ENCODE results near the gene GNA14.

Gene GNA14

DNA sequence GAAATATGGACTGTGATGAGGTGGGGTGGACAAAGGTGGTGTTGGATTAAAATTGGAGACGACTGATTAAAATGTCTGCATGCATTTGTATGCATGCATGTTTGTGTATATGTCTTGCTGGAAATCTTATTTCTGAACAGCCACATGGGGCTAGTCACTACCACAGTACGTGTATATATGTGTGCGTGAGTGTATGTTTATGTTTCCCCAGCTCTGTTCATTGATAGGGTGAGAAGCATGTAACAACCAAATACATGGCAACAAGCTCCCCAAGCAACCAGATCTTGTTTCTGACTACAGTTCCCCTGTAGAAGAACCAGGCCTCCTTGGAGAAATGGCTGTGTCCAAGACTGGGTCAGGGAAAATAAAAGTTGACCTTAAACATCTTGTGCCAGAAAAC lies 139.7 kb downstream of the GNA14 start:
- no peak overlapping the region for H3K4me3 ChIP-seq (ENCODE audit: low read length)
- DNase-seq (ENCODE audit: low read depth) = no peak
- TF ChIP-seq CTCF (conservative IDR thresholded peaks at IDR 0.05; ENCODE audit: low read depth, low read length) = no peak

- no peak for TF ChIP-seq CTCF (conservative IDR thresholded peaks at IDR 0.05; ENCODE audit: low read depth, low read length)
- DNase-seq (ENCODE audit: low read depth) = no peak
- H3K4me3 ChIP-seq (ENCODE audit: low read length) = no peak overlapping the region
Measured at GRCh38 chr9:77507212-77507961, 140.7 kb downstream of the GNA14 start.

- H3K4me3 ChIP-seq (ENCODE audit: low read length) = no peak overlapping the region
- DNase-seq (ENCODE audit: low read depth) = no peak
- no peak for TF ChIP-seq CTCF (conservative IDR thresholded peaks at IDR 0.05; ENCODE audit: low read depth, low read length)
Measured at GRCh38 chr9:77505232-77505631, 142.9 kb downstream of the GNA14 start.

- DNase-seq (ENCODE audit: low read depth) = no peak
- no peak for TF ChIP-seq CTCF (conservative IDR thresholded peaks at IDR 0.05; ENCODE audit: low read depth, low read length)
- no peak overlapping the region for H3K4me3 ChIP-seq (ENCODE audit: low read length)
Measured at GRCh38 chr9:77502568-77502967, 145.6 kb downstream of the GNA14 start.

- TF ChIP-seq CTCF (conservative IDR thresholded peaks at IDR 0.05; ENCODE audit: low read depth, low read length) = no peak
- no peak for DNase-seq (ENCODE audit: low read depth)
- H3K4me3 ChIP-seq (ENCODE audit: low read length) = no peak overlapping the region
Measured at GRCh38 chr9:77498891-77499290, 149.2 kb downstream of the GNA14 start.

GRCh38 chr9:77497322-77498198 lies 150.6 kb downstream of the GNA14 start:
- no peak overlapping the region for H3K4me3 ChIP-seq (ENCODE audit: low read length)
- no peak for DNase-seq (ENCODE audit: low read depth)
- TF ChIP-seq CTCF (conservative IDR thresholded peaks at IDR 0.05; ENCODE audit: low read depth, low read length) = no peak
